H9 (cell line): Measurements from ENCODE around the gene IMMP2L. TPM values are rescaled to one million over a fixed set of nuclear protein-coding genes. Genes with fewer than 3 reads are reported as not detected.

Experiments used
- DNase-seq: peaks from one replicate; pipeline ENCODE4 v3.0.0-alpha.2; 2017
- H2AFZ ChIP-seq: one replicate; pipeline ENCODE4 v1.6.1; 2013; ENCODE audit warnings: mild to moderate bottlenecking, low read length, control low read depth, moderate library complexity
- H2AK5ac ChIP-seq: 2 replicates; pipeline ENCODE4 v1.6.1; 2013; ENCODE audit warnings: low read length, control low read depth, mixed read lengths; ENCODE audit not compliant: insufficient read length
- H2BK120ac ChIP-seq: one replicate; pipeline ENCODE4 v1.6.1; 2013; ENCODE audit warnings: low read depth, mild to moderate bottlenecking, low read length, control low read depth, inconsistent platforms; ENCODE audit not compliant: poor library complexity, severe bottlenecking
- H2BK12ac ChIP-seq: 2 replicates; pipeline ENCODE4 v1.6.1; 2013; ENCODE audit warnings: low read length, control low read depth, mixed read lengths, low read depth; ENCODE audit not compliant: insufficient read length
- H2BK15ac ChIP-seq: 2 replicates; pipeline ENCODE4 v1.6.1; 2013; ENCODE audit warnings: low read depth, low read length, control low read depth
- H2BK20ac ChIP-seq: one replicate; pipeline ENCODE4 v1.6.1; 2013; ENCODE audit warnings: low read depth, mild to moderate bottlenecking, low read length, control low read depth, inconsistent platforms; ENCODE audit not compliant: poor library complexity, severe bottlenecking
- H2BK5ac ChIP-seq: 2 replicates; pipeline ENCODE4 v1.6.1; 2013; ENCODE audit warnings: low read length, control low read depth, mixed read lengths; ENCODE audit not compliant: insufficient read length
- H3K14ac ChIP-seq: 2 replicates; pipeline ENCODE4 v1.6.1; 2013; ENCODE audit warnings: low read length, control low read depth; ENCODE audit not compliant: insufficient read depth
- H3K18ac ChIP-seq: 2 replicates; pipeline ENCODE4 v1.6.1; 2013; ENCODE audit warnings: low read depth, mild to moderate bottlenecking, mixed read lengths, low read length, control low read depth; ENCODE audit not compliant: insufficient read length
- H3K23ac ChIP-seq: 2 replicates; pipeline ENCODE4 v1.6.1; 2013; ENCODE audit warnings: low read length, control low read depth, mixed read lengths, low read depth; ENCODE audit not compliant: insufficient read length
- H3K23me2 ChIP-seq: 2 replicates; pipeline ENCODE4 v1.6.1; 2013; ENCODE audit warnings: low read depth, mild to moderate bottlenecking, mixed read lengths, low read length, control low read depth; ENCODE audit not compliant: insufficient read length, poor library complexity, severe bottlenecking
- H3K27ac ChIP-seq: 2 replicates; pipeline ENCODE4 v1.5.1; 2013; ENCODE audit warnings: low read length, control low read depth, mixed read lengths, low read depth; ENCODE audit not compliant: insufficient read length
- H3K27me3 ChIP-seq: 2 replicates; pipeline ENCODE4 v1.6.1; 2013; ENCODE audit warnings: low read length, control low read depth, inconsistent platforms; ENCODE audit not compliant: insufficient read depth
- H3K4ac ChIP-seq: 2 replicates; pipeline ENCODE4 v1.6.1; 2013; ENCODE audit warnings: low read depth, mild to moderate bottlenecking, control low read depth, inconsistent platforms, low read length, moderate library complexity
- H3K4me1 ChIP-seq: 2 replicates; pipeline ENCODE4 v1.6.1; 2013; ENCODE audit warnings: low read length, control low read depth, inconsistent platforms; ENCODE audit not compliant: insufficient read depth
- H3K4me2 ChIP-seq: 2 replicates; pipeline ENCODE4 v1.6.1; 2013; ENCODE audit warnings: low read length, control low read depth, mixed read lengths; ENCODE audit not compliant: insufficient read length, insufficient read depth
- H3K56ac ChIP-seq: 2 replicates; pipeline ENCODE4 v1.6.1; 2013; ENCODE audit warnings: low read depth, mild to moderate bottlenecking, mixed read lengths, low read length, control low read depth; ENCODE audit not compliant: insufficient read length
- H3K79me1 ChIP-seq: 2 replicates; pipeline ENCODE4 v1.6.1; 2013; ENCODE audit warnings: low read depth, mild to moderate bottlenecking, moderate library complexity, low read length, control low read depth, inconsistent platforms; ENCODE audit not compliant: insufficient read depth, poor library complexity, severe bottlenecking
- H3K79me2 ChIP-seq: 2 replicates; pipeline ENCODE4 v1.6.1; 2013; ENCODE audit warnings: low read length, control low read depth, inconsistent platforms; ENCODE audit not compliant: insufficient read depth
- H3K9ac ChIP-seq: 2 replicates; pipeline ENCODE4 v1.6.1; 2013; ENCODE audit warnings: low read length, control low read depth, mixed read lengths; ENCODE audit not compliant: insufficient read length; ENCODE audit errors: extremely low read depth
- H3K9me3 ChIP-seq: one replicate; pipeline ENCODE4 v1.6.1; 2013; ENCODE audit warnings: low read depth, low read length, inconsistent platforms; ENCODE audit not compliant: control insufficient read depth
- H3T11ph ChIP-seq: one replicate; pipeline ENCODE4 v1.6.1; 2013; ENCODE audit warnings: mild to moderate bottlenecking, low read length, control low read depth, inconsistent platforms
- H4K20me1 ChIP-seq: one replicate; pipeline ENCODE4 v1.6.1; 2013; ENCODE audit not compliant: control insufficient read depth, insufficient read length, insufficient read depth
- H4K5ac ChIP-seq: 2 replicates; pipeline ENCODE4 v1.6.1; 2013; ENCODE audit warnings: low read depth, mild to moderate bottlenecking, mixed read lengths, low read length, control low read depth; ENCODE audit not compliant: insufficient read length
- H4K8ac ChIP-seq: replicated peaks from 2 replicates; pipeline ENCODE4 v1.6.1; 2013; ENCODE audit warnings: low read length, control low read depth, mixed read lengths, low read depth; ENCODE audit not compliant: insufficient read length
- H4K91ac ChIP-seq: 2 replicates; pipeline ENCODE4 v1.6.1; 2013; ENCODE audit warnings: low read depth, mild to moderate bottlenecking, moderate library complexity, mixed read lengths, low read length, control low read depth; ENCODE audit not compliant: insufficient read length
- H3K27ac Mint-ChIP-seq, 3 experiments: 2 replicates in 2 of 3; 3 replicates in 1 of 3; pipeline ENCODE4 v1.8.0; 2020 to 2021; ENCODE audit warnings: mixed read lengths in 3 of 3, mild to moderate bottlenecking in 1 of 3, moderate library complexity in 1 of 3
- H3K27me3 Mint-ChIP-seq: 2 replicates; pipeline ENCODE4 v1.8.0; 2021; ENCODE audit warnings: low read depth, mild to moderate bottlenecking, moderate library complexity, mixed read lengths
- H3K36me3 Mint-ChIP-seq, 3 experiments: 2 replicates in 2 of 3; 3 replicates in 1 of 3; pipeline ENCODE4 v1.8.0; 2020 to 2021; ENCODE audit warnings: low read depth in 3 of 3, mixed read lengths in 3 of 3; ENCODE audit not compliant: insufficient read depth in 1 of 3
- H3K4me1 Mint-ChIP-seq, 2 experiments: 2 replicates each; pipeline ENCODE4 v1.8.0; 2020; ENCODE audit warnings: mixed read lengths in 2 of 2
- H3K4me3 Mint-ChIP-seq, 2 experiments: 2 replicates in 1 of 2; 3 replicates in 1 of 2; pipeline ENCODE4 v1.8.0; 2020 to 2021; ENCODE audit warnings: mild to moderate bottlenecking in 2 of 2, mixed read lengths in 2 of 2, moderate library complexity in 1 of 2
- H3K9me3 Mint-ChIP-seq, 2 experiments: 2 replicates in 1 of 2; 3 replicates in 1 of 2; pipeline ENCODE4 v1.8.0; 2020; ENCODE audit warnings: mild to moderate bottlenecking in 2 of 2, mixed read lengths in 2 of 2, moderate library complexity in 1 of 2
- CTCF ChIP-seq: fragments of 200-600 bp; sonication (generic); conservative IDR thresholded peaks from 3 replicates; pipeline ENCODE4 v1.8.0; 2021; ENCODE audit warnings: antibody characterized with exemption, mild to moderate bottlenecking
- total RNA-seq: library from RNA; stranded (reverse); gene quantifications from 2 replicates; pipeline ENCODE4 v1.2.1, GENCODE V29; 2021

The IMMP2L gene
- total RNA-seq, 1 experiment from 2014 or later, result 14.7 TPM

GRCh38 chr7:110868458-110868857 is 693.8 kb downstream of the IMMP2L start:
- peaks cover 0 to 3% of the 10 kb centered on the region in 2 experiments; a peak in 2 of 5 replicates for H3K9me3 Mint-ChIP-seq
- Histone ChIP-seq H2AK5ac (no peak overlapping the region), H3K9me3 (no peaks in the 10 kb centered on the region), H3K27ac (no peak overlapping the region), H3K9ac (no peak overlapping the region), H3K27me3 (no peaks in the 10 kb centered on the region), H2BK15ac (no peak overlapping the region), H2BK120ac (no peak overlapping the region), H3K4me2 (no peak overlapping the region), H4K5ac (no peak overlapping the region), H3K56ac (no peak overlapping the region), H3K4ac (no peak overlapping the region), H3T11ph (no peak overlapping the region), H2BK5ac (no peak overlapping the region), H3K4me1 (peaks cover 4% of the 10 kb centered on the region), H3K23me2 (no peaks in the 10 kb centered on the region), H3K18ac (no peak overlapping the region), H3K79me2 (no peaks in the 10 kb centered on the region), H2BK12ac (no peak overlapping the region), H3K14ac (no peak overlapping the region), H3K79me1 (no peaks in the 10 kb centered on the region), H4K20me1 (no peaks in the 10 kb centered on the region), H2BK20ac (no peak overlapping the region), H4K91ac (no peak overlapping the region), H4K8ac (no peak overlapping the region), H3K23ac (no peak overlapping the region), H2AFZ (no peak overlapping the region)
- H3K36me3 Mint-ChIP-seq, result peaks cover 0 to 8% (median 0%) of the 10 kb centered on the region in 3 experiments; a peak in 4 of 7 replicates
- no peak overlapping the region for H3K4me3 Mint-ChIP-seq
- H3K4me1 Mint-ChIP-seq, result peaks cover 15 to 20% of the 10 kb centered on the region in 2 experiments
- no peak for TF ChIP-seq CTCF
- no peaks in the 10 kb centered on the region for H3K27me3 Mint-ChIP-seq
- no peak overlapping the region for H3K27ac Mint-ChIP-seq
- no peak for DNase-seq
